Measurements from ENCODE around the gene CEP295NL.
"Not testable (repeated sequence)": the region's sequence is repeated elsewhere in the genome, so short reads cannot be mapped to it uniquely, and the experiment has no call there.

CEP295NL gene

DNA sequence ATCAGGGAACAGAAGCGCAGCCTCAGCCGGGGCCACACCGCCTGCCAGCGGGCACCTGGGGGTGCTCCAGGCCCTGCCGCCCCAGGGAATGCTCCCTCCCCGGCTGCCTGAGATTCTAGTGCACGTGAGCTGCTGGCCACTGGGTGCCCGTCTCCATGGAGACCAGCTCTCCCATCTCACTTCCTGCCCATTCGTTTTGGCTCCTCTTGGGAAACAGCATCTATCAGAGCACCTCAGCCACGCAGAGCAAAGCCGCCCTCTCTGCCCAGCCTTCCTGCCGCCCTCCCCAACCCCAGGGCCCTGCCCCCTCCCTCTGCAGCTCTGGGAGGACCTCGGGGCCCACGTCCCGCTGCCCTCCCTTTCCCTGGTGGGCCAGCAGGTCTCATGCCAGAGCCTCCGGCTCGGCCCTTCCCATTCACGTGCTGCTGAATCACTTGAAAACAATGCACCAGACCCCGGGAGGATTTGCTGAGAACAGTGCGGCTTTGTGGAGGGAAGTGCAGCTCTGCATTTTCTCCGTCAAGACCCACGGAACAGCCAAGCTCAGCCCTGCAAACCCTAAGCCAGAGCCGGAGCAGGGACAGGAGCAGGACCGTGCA, 19.4 kb downstream of the CEP295NL start:
- peak; percentile 88 for DNase-seq (ENCODE audit: extremely low read depth, low read depth)
- TF ChIP-seq, protein P1, sequence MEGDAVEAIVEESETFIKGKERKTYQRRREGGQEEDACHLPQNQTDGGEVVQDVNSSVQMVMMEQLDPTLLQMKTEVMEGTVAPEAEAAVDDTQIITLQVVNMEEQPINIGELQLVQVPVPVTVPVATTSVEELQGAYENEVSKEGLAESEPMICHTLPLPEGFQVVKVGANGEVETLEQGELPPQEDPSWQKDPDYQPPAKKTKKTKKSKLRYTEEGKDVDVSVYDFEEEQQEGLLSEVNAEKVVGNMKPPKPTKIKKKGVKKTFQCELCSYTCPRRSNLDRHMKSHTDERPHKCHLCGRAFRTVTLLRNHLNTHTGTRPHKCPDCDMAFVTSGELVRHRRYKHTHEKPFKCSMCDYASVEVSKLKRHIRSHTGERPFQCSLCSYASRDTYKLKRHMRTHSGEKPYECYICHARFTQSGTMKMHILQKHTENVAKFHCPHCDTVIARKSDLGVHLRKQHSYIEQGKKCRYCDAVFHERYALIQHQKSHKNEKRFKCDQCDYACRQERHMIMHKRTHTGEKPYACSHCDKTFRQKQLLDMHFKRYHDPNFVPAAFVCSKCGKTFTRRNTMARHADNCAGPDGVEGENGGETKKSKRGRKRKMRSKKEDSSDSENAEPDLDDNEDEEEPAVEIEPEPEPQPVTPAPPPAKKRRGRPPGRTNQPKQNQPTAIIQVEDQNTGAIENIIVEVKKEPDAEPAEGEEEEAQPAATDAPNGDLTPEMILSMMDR (IDR thresholded peaks at IDR 0.05; ENCODE audit: low read depth, low read length), result no peak

DNA sequence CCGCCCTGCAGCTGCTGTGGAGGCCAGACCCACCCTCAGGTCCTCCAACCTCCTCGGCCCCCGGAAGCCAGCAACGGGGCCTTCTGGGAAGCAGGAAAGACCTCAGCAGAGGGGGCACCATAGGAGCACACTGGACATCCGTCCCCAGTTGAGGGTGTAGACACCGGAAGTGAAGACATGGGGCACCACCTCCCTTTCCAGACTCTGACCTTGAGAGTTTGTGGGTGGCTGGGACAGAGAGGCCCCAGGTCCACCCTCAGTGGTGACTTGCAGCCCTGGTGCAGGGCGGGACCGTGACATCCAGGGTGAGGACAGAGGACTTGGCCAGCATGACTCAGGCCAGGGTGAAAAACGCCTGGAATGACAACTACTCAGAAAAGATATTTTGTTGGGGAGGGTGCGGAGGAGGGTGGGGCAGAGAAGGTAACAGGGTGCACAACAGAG, 19.9 kb downstream of the CEP295NL start:
- peak; percentile 87 for DNase-seq (ENCODE audit: extremely low read depth, low read depth)
- TF ChIP-seq, protein P1 (IDR thresholded peaks at IDR 0.05; ENCODE audit: low read depth, low read length), result no peak

DNA sequence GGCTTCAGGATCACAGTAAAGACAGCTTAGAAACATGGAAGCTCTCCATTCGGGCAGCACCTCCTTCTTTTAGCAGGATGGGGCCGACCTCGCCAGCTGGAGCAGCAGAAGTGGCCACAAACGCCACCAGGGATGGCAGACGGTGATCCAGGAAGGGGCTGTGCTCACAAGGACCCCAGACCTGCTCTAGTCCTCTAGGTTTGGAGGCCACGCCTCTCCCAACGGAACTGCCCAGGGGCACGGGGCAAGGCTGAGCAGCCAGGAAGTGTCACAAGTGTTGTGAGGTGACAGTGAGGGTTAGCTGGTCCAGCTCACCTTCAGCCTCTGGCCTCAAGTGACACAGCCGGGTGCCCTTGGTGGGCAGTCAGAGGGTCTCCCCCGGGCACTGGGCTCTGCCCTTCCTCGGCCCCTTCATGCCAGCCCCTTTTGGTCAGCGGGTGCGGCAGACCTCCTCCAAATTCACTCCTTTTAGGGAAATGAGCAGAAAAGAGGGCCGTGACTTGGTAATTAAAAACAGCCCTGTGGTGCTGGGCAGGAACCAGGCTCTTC, 20.4 kb downstream of the CEP295NL start:
- TF ChIP-seq, protein P1 (IDR thresholded peaks at IDR 0.05; ENCODE audit: low read depth, low read length), result no peak
- no peak for DNase-seq (ENCODE audit: extremely low read depth, low read depth)

DNA sequence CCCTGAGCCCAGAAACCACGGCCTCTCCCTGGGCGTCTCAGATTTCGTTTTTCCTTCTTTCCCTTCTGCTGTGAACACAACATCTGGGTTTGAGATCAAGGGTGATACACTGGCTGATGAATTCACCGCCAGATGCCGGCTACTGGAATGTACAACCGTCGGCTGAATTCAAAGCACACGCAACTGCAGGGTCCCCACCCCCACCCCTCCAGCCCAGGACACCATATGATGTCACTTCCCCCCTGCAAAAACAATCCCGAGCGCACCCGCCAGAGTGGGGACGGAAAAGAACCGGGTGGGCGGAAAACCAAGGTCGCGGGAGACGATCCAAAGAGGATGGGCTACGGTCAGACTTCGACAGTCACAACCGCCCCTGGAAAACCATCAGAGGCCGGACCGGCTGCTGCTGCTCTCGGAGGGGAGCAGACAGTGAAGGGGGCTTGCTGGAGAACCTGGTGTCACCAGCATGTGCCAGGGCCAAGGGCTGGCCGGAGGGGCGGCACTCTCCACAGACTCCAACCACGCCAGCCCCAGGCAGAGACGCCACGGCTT, 23.3 kb downstream of the CEP295NL start:
- peak; percentile 87 for DNase-seq (ENCODE audit: extremely low read depth, low read depth)

GRCh38 chr17:78878871-78879527, 24.0 kb downstream of the CEP295NL start:
- TF ChIP-seq, protein P1 (IDR thresholded peaks at IDR 0.05; ENCODE audit: low read depth, low read length), result no peak
- DNase-seq (ENCODE audit: extremely low read depth, low read depth), result no peak

More for the DNA sequence above, 23.3 kb downstream of the CEP295NL start:
- TF ChIP-seq, protein P1 (IDR thresholded peaks at IDR 0.05; ENCODE audit: low read depth, low read length), result no peak

DNA sequence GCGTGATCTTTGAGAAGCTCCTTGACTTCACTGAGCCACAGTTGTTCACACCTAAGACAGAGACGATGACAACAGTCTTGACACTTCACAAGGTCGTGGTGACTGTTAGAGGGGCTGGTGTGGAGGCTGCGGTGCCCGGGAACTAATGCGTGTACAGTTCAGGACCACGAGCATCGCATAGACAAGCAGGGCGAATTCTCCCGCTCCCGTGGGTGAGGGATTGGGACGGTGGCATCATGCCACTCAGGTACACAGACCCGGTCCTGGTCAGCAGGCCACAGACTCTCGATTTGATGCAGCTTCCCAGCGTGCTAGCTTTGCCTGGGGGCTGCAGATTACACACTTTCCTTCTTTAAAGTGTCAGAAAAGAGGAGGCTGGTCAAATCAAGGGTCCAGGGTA, 24.7 kb downstream of the CEP295NL start:
- DNase-seq (ENCODE audit: extremely low read depth, low read depth), result no peak
- TF ChIP-seq, protein P1 (IDR thresholded peaks at IDR 0.05; ENCODE audit: low read depth, low read length), result no peak

DNA sequence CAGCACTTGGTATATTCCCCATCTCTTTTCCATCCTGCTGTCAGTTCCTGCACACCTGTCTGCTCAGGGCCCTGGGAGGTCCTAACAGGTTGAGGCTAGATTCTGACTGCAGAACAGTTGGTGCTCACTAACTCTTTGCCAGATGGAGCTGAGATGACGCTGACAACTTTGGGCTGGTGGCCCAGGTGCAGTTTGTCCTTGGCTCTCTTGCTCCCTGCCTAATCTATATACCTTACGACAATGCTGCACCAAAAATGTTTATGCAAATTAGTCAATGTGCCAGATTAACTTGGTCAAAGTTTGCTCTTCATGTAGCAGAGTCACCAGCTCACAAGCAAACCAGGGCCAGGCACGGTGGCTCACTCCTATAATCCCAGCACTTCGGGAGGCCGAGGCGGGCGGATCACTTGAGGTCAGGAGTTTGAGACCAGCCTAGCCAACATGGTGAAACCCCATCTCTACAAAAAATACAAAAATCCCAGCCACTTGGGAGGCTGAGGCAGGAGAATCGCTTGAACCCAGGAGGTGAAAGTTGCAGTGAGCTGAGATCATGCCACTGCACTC, 26.0 kb downstream of the CEP295NL start:
- DNase-seq (ENCODE audit: extremely low read depth, low read depth), result not testable (repeated sequence)

All from AG09319 (cell line).